GM21619 (cell line): Measurements from ENCODE around the gene C17orf107.
"Not testable (repeated sequence)": the region's sequence is repeated elsewhere in the genome, so short reads cannot be mapped to it uniquely, and the experiment has no call there.

Experiments
- ATAC-seq: cut with Tn5 transposase; IDR thresholded peaks from one replicate; pipeline ENCODE4 v1.9.1; 2021; ENCODE audit not compliant: unreplicated experiment

The C17orf107 gene

GRCh38 chr17:4899341-4900230, at the start of gene C17orf107:
C17orf107 (plus strand) TSS chr17:4899536; CDS start chr17:4899763, 227 bp downstream.
- ATAC-seq: peak; percentile 37

- ATAC-seq: no peak
Measured at GRCh38 chr17:4850246-4850645, 49.1 kb upstream of the C17orf107 start.

DNA sequence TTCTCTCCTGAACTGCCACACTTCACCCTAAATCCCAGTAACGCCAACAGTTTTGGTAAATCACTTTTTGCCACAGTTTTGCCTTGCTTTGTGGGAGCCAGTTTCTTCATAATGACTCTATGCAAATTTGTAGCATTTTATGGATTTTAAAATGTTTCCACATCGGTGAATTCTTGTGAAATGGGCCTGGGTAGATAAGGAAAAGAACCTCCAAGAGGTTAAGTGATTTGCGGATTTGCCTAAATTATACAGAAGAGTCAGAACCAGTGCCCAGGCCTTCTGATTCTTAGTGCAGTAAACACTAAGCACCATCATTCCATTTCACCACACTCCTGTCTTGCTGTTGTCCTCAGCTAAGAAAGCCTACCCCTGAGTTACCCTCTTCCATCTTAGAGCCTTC, 48.3 kb upstream of the C17orf107 start:
- ATAC-seq: no peak

GRCh38 chr17:4852567-4853207, 46.6 kb upstream of the C17orf107 start:
- no peak for ATAC-seq

DNA sequence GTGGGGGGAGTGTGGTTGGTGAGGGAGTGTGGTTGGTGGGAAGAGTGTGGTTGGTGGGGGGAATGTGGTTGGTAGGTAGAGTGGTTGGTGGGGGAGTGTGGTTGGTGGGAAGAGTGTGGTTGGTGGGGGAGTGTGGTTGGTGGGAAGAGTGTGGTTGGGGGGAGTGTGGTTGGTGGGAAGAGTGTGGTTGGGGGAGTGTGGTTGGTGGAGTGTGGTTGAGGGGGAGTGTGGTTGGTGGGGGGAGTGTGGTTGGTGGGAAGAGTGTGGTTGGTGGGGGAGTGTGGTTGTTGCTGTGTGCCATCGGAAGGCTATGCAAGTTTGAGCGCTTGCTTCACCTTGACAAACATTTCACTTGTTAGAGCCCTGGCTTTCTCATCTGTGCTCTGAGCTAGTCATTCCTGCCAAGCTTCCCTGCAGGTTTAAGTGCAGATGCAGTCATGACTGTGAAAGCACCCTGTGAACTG, 46.1 kb upstream of the C17orf107 start:
- ATAC-seq: no peak

DNA sequence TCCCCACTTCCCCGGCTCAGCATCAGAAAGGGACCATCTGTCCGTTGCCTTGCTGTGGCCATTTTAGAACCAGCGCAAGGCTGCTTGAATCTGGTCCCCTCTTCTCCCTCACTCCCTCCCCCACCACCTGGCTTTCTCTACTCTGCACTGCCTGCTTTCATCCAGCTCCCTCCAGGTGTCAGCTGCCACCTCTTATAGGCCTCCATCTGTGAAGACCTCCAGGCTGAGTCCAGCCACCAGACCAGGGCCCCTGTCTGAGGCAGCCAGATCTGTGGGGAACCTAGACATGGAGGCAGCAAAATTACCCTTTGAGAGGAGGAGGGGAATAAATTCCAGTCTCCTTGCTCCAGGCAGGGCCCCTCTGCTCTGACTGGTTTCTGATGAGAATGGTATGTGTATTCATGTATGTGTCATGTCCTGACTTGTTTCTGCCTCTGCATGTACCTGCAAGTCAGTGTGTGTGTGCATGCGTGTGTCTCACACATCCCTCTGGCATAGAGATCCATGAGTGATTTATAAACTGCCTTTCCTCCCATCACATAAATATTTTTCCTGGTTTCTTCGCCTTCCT, 45.1 kb upstream of the C17orf107 start:
- ATAC-seq: no peak

DNA sequence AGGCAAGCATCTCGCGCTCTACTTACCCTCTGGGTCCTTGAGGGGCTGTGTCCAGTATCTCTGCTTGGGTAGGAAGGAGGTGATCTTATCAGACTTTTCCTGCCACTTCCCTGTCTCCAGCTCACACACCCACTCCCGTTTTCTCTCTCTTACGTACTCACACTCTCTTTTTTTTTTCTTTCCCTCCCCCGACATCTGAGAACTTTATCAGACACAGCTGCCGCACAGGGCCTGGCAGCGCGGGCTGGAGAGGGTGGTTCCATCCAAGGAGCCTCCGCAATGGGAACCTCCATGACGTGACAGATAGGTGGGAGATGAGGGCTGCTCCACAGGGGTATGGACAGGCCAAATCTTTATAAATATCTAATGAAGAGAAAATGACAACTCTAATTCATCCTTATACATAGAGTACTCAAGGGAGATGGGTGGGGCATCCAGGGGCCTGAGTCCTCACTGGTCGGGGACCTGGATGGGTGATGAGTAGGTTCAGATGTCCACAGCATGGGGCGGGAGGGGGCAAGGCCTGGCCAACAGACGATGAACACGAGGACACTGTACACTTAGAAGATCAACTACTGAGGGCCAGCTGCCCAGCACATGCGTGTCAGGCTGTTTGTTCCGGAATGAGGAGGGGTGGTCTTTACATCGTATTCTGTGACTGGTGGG, 42.9 kb upstream of the C17orf107 start:
- no peak for ATAC-seq

GRCh38 chr17:4856937-4857314, 42.4 kb upstream of the C17orf107 start:
- no peak for ATAC-seq

DNA sequence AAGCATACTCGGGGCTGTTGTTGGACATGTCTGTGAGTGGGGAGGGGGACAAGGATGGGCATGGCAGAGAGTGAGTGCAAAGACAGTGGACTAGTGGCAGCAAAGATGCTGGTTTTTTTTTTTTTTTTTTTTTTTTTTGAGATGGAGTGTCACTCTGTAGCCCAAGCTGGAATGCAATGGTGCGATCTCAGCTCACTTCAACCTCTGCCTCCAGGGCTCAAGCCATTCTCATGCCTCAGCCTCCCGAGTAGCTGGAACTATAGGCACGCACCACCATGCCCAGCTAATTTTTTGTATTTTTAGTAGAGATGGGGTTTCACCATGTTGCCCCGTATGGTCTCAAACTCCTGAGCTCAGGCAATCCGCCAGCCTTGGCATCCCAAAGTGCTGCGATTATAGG, 42.0 kb upstream of the C17orf107 start:
- not testable (repeated sequence) for ATAC-seq

DNA sequence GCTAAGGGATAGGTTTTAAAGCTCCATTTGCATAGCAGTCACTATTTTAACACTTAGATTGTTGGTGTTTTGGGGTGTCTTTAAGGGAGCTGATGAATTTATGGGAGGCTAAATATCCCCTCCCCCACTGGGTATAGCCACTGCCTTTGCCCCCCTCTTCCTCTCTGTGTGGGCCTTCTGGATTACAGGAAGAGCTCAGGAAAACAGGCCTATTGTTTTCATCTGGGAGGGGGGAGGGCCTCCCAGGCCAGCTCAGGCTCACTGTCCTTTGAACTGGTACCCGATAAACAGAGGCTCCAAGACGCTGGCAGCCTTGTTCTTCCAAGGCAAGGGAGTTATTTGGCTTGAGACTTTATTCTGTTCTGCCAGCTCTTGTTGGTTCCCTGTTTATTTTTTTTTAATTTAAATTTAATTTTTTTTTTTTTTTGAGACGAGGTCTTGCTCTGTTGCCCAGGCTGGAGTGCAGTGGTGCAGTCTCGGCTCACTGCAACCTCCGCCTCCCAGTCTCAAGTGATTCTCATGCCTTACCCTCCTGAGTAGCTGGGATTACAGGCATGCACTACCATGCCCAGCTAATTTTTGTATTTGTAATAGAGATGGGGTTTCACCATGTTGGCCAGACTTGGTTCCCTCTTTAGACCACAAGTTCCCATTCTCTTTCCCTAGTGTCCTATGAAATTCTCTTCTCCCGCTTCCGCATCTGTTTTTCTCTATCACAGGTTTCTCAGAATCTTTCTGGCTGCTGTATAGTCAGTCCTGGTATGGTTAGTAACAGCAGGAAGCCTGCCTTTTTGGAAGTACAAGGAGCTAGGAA, 41.1 kb upstream of the C17orf107 start:
- ATAC-seq: no peak

- no peak for ATAC-seq
Measured at GRCh38 chr17:4858882-4859260, 40.5 kb upstream of the C17orf107 start.

DNA sequence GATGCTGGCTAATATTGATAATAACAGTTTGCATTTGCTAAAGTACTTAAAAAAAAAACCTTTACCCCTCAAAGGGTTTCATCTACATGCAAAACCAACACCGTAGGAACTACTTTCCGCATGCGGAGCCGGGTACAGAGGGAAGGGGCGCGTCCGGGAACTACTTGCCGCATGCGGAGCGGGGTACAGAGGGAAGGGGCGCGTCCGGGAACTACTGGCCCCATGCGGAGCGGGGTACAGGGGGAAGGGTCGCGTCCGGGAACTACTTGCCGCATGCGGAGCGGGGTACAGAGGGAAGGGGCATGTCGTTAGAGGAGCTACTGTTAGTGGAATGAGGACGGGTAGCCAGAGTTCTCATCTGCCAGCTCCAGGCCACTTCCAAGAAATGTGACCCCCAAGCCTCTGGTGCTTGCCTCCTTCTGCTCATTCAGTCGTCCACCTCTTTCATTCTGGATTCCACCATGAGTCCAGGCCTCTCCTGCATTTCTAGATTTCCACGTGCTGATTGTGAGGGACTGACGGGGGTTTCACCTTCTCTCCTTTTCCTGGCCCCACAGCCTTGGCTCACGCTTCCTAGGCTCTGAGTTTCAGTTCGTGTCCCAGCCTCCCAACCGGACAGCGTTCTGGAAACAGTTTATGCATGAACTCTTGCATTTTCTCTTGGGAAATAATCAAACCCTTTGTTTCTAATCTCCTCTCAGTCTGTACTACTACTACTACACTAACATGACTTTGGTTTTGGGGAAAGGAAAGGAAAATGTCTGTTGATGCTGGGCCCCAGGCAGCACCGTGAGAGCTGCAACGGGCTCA, 39.3 kb upstream of the C17orf107 start:
- ATAC-seq: no peak

GRCh38 chr17:4860651-4861050, 38.7 kb upstream of the C17orf107 start:
- no peak for ATAC-seq

DNA sequence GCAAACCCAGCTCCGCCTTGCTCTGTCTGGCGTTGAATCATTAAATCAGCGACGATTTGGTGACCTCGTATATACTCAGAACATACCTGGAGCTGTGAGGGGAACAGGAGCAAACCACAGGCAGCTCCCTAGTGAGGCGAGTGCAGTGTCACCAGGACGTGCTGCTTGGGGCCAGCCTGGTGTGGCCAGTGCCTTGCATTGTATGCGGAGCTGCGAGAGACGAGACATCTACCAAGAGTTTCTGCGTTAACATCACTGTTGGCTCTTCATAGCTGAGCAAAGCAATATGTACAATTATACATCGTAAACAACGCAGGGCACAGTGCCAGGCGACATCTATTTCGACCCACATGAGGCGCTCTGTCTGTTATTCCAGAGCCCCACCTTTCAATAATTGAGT, 38.3 kb upstream of the C17orf107 start:
- ATAC-seq: no peak

DNA sequence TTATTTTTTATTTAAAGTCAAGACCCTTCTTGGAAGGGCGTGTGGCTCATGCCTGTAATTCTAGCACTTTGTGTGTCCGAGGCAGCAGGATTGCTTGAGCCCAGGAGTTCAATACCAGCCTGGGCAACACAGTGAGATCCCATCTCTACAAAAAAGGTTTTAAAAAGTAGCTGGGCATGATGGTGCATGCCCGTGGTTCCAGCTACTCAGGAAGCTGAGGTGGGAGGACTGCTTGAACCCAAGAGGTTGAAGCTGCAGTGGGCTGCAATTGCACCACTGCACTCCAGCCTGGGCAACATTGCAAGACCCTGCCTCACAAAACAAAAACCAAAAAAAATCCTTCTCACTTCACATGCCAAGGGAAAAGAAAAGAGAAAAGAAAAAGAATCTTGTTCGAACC, 36.6 kb upstream of the C17orf107 start:
- no peak for ATAC-seq

- ATAC-seq: no peak
Measured at GRCh38 chr17:4863321-4863720, 36.0 kb upstream of the C17orf107 start.

DNA sequence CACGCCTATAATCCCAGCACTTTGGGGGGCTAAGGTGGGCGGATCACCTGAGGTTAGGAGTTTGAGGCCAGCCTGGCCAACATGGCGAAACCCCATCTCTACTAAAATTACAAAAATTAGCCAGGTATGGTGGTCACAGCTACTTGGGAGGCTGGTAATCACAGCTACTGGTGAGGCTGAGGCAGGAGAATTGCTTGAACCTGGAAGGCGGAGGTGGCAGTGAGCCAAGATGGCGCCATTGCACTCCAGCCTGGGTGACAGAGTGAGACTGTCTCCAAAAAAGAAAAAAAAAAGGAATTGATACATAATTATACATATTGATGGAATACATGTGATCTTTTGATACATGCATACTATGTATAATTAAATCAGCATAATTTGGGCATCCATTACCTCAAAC, 31.8 kb upstream of the C17orf107 start:
- ATAC-seq: not testable (repeated sequence)

- ATAC-seq: not testable (repeated sequence)
Measured at GRCh38 chr17:4869058-4869998, 30.0 kb upstream of the C17orf107 start.

- no peak for ATAC-seq
Measured at GRCh38 chr17:4870855-4871254, 28.5 kb upstream of the C17orf107 start.
